ENCODE measurements around the gene PKM. TPM values are rescaled to one million over a fixed set of nuclear protein-coding genes. Genes with fewer than 3 reads are reported as not detected.
A peak's percentile ranks its signal among the peaks of the same experiment; 100 is the strongest.

PKM gene
- total RNA-seq, 2 donors from 2014 or later, result 554 to 783 TPM

DNA sequence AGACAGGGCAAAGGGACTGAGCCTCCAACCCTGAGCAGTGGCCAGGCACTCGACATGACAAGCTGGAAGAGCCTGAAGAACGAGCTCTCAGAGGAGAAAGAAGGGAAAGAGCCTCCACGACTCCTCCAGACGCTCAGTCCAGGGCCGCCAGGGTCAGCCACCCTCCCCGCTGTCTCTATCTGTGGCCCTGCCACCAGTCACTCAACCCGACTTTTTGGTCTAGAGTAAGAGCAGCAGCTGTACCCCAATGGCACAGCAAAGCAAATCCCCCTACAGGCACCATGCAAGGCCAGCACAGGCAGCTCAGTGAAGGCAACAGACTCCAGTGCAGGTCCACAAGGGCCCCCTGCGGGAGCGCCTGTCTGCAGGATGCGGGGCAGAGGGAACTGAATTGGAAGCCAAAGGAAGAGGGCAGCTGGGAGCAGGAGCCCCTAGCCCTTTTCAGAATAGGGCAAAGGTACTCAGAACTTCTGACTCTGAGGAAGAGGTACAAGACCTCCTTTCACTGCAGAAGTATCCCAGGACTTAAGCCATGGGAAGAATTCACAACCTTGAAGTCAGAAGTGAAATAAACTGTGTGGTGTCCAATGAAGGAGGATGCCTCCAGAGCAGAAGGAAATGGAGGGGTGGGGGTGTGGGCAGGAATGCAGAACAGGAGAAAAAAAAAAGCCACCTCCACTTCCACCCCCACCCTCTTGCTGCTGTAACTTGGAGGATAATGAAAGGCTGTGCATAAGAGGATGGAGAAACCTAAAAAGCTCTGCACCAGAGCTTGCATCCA lies 24.9 kb downstream of the PKM start:
- intact Hi-C loops (cut with DNase I), result loop anchor here in 1 of 2 donors (10.0 kb wide), 1 partner anchor 59 kb away; no protein-coding TSS in a partner anchor
- DNase-seq (ENCODE audit: low spot score), result no peak

DNA sequence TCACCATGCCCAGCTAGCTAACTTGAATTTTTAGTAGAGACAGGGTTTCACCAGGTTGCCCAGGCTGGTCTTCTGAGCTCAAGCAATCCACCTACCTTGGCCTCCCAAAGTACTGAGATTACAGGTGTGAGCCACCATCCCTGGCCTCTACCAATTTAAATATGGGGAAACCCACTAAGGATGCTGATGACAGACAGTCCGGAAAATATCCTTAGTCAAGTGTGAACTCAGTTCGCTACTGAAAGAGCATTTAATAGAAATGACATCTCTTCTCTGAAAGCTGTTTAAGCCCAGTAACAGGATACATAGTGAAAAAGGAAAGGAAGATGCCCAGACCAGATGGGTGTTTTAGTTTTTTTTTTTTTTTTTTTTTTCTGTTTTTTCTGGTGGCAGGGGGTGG lies 25.7 kb downstream of the PKM start:
- DNase-seq (ENCODE audit: low spot score), result no peak
- intact Hi-C loops (cut with DNase I), result loop anchor here in 1 of 2 donors (10.0 kb wide), 1 partner anchor 60 kb away; no protein-coding TSS in a partner anchor

DNA sequence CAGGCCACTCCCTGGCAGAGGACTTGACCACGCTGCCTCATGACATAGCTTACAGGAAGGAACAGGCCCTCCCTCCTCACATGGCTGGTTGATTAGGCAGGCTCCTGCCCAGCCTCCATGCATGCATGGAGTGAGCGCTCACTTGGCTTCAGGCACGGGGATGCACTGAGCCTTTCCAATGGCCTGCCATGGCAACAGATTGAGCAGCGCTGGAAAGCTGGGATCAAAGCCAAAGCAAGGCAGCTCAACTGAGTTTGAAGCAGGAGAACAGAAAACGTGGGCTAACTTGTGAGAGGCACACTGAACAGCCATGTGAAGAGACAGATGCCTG lies 27.5 kb downstream of the PKM start:
- DNase-seq (ENCODE audit: low spot score), result no peak
- intact Hi-C loops (cut with DNase I), result loop anchor here in 1 of 2 donors (2.0 to 10.0 kb wide), 2 partner anchors 19 to 61 kb away; no protein-coding TSS in a partner anchor

DNA sequence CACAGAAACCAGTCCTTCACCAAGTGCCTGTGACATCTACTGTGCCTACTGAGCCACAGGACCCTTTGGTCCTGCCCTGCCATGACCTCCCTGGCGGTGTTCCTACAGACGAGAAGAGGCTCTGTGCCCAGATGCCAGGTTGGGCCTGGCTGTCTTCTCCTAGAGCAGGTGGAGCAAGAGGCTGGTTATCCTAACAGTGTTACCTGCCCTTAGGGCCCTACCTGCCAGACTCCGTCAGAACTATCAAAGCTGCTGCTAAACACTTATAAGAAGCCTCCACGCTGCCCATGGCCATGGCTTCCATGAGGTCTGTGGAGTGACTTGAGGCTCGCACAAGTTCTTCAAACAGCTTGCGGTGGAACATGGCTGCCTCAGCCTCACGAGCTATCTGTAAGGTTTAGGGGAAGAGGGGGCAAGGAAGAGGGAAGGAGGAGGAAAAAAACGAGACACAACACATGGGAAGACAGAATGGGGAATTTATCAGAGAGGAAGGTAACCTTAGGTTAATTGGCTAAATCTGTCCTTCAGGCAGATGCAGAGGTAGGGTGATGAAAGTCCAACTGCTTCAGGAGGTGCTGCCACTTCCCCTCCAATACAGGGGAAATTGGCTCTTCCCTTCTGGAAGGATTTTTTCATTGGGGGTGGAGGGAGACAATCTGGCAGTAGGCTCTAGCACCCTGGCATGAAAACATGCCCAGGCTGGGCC lies 28.0 kb downstream of the PKM start:
- intact Hi-C loops (cut with DNase I), result loop anchor here in 1 of 2 donors (2.0 to 10.0 kb wide), 2 partner anchors 20 to 62 kb away; no protein-coding TSS in a partner anchor
- no peak for DNase-seq (ENCODE audit: low spot score)

DNA sequence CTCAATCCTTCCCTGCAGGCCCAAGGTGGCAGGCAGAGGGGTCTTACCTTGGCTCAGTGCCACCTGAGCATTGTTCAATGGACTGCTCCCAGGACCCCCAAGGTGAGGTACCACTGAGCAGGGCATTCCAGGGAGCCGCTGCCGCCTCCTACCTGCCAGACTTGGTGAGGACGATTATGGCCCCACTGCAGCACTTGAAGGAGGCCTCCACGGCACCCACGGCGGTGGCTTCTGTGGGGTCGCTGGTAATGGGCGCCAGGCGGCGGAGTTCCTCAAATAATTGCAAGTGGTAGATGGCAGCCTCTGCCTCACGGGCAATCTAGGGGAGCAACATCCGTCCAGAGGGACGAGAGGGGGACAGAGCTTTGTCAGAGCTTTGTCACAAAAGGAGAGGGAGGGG lies 28.7 kb downstream of the PKM start:
- intact Hi-C loops (cut with DNase I), result loop anchor here in 1 of 2 donors (2.0 to 10.0 kb wide), 2 partner anchors 20 to 62 kb away; no protein-coding TSS in a partner anchor

DNA sequence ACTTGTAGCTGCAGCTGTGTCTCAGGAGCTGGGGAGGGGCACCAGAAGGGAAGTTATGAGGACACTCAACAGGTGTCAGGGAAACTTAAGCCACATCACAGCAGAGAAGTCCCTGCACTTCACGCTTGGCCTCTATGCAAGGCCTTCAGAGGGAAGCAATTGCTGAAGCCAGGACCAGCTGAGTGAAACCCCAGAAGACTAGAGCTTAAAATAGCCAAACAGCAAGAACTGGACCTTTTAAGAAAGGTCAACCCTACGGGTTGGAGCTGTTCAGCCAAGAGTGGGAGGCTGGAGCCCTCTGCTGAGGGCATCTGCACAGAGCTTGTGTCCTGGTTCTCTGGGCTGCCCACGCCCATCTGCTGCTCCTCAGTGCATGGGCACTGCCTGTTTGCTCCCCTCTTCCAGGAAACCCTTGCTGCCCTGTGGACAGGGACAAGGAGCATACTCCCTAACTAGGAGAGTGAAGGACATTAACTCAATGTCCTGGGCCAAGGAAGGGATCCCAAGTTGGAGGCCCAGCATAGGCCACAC lies 29.5 kb downstream of the PKM start:
- intact Hi-C loops (cut with DNase I), result loop anchor here in 1 of 2 donors (10.0 kb wide), 1 partner anchor 63 kb away; no protein-coding TSS in a partner anchor
- no peak for DNase-seq (ENCODE audit: low spot score)

More for the DNA sequence above, 28.7 kb downstream of the PKM start:
- DNase-seq (ENCODE audit: low spot score), result no peak

DNA sequence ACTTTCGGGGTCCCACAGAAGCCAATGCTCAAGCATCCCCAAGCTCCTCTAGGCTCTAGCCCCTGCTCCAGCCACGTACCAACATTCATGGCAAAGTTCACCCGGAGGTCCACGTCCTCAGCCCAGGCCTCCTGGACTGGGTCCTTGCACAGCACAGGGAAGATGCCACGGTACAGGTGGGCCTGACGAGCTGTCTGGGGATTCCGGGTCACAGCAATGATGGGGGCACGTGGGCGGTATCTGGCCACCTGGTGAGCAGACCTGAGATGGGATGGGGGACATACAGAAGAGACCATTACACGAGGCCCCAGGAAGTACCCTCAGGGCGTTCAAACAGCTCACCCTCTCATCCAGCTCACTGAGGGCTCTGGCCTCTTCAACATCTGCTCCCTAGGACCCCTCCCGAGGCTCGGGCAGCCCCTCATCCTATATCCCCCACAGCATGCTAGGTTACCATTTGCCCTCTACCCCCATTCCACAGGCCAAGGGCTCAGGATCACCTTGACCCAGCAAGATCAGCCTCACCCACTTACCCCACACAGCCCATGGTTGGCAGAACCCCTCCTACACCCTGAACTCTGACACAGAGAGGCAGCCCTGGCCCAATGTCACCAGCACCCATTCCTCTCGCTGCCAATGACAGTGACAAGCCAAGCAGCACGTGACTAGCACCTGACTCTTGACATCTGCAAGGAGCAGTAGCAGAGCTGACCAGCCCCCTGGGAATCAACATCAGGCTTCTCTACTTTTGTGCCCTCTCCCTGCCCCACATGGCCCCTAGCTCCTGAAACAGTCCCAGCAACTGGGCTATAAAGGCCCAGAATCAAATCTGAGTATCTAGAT lies 30.4 kb downstream of the PKM start:
- intact Hi-C loops (cut with DNase I), result loop anchor here in 1 of 2 donors (10.0 kb wide), 1 partner anchor 64 kb away; no protein-coding TSS in a partner anchor
- DNase-seq (ENCODE audit: low spot score), result no peak

DNA sequence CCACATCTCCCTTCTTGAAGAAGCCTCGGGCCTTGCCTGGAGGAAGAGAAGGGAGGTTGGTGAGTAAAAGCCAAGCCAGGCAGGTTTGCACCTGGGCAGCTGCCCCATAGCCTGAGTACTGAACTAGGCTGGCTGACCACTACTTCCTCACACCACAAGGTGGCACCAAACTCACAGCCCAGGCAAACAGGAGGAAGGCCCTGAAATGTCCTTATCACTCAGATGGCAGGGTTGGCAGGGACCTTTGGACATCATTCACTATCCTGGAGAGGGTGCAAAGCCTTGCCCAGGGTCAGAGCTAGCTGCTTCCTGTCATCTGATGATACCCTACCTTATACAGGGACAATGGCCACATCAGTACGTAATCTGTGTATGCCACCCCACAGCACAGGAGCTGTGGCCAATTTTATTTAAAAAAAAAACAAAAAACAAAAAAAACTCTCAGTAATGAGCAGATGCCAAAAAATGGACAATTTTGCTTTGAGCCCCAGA lies 31.2 kb downstream of the PKM start:
- peak; percentile 89 for DNase-seq (ENCODE audit: low spot score)
- intact Hi-C loops (cut with DNase I), result loop anchor here in 1 of 2 donors (10.0 kb wide), 1 partner anchor 65 kb away; no protein-coding TSS in a partner anchor

DNA sequence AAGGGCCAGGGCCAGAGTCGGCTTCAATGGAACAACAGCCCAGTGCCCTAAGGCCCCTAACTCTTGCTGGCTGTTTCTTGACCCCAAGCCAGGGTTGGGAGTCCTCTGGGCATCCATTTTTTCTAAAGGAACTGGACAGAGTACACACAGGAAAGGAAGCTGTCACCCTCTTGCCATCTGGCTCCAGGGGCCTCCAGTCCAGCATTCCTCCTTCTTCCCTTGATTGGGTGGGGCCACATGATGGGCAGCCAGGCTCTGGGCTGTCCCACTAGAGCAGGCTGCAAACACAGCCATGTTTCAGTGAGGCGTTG lies 31.8 kb downstream of the PKM start:
- intact Hi-C loops (cut with DNase I), result no loop called here
- DNase-seq (ENCODE audit: low spot score), result no peak

DNA sequence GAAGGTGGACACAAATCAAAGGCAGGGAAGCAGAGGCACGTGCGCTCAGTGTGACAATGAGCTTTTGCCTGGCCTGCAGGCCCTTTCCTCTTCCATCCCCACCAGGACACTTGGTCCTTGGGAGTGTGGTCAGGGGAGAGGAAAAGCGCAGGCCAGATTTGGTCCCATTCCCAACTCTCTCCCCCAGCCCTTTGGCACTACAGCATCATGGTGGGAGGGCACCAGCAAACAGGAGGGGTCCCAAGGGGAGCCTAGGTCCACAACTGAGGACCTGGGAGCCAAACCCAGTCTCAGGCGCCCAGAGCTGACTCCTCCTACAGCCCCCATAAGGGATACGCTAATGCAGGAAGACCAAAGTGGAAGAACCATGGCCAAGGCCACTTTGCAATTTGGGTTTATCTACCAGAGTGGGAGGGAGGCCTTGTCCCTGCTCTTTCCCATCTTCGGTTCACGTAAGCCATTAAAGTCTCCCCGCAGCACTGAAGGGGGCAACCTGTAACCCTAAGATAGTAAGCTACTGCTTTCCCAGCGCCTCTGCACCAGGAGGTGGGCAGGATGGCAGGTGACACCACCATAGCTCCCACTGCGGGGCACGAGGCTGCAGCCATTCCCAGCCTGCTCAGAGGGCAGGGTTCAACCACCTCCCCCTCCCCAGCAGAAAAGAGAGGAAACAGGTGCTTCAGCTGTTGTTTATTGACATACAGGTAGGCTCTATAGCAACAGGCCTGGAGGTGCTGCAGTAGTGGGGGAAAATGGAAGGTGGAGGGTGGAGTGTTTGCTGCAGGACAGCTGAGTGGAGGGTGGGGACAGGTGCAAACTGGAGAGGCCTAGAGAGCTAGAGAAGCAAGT lies 32.4 kb downstream of the PKM start:
- intact Hi-C loops (cut with DNase I), result no loop called here
- DNase-seq (ENCODE audit: low spot score), result no peak

DNA sequence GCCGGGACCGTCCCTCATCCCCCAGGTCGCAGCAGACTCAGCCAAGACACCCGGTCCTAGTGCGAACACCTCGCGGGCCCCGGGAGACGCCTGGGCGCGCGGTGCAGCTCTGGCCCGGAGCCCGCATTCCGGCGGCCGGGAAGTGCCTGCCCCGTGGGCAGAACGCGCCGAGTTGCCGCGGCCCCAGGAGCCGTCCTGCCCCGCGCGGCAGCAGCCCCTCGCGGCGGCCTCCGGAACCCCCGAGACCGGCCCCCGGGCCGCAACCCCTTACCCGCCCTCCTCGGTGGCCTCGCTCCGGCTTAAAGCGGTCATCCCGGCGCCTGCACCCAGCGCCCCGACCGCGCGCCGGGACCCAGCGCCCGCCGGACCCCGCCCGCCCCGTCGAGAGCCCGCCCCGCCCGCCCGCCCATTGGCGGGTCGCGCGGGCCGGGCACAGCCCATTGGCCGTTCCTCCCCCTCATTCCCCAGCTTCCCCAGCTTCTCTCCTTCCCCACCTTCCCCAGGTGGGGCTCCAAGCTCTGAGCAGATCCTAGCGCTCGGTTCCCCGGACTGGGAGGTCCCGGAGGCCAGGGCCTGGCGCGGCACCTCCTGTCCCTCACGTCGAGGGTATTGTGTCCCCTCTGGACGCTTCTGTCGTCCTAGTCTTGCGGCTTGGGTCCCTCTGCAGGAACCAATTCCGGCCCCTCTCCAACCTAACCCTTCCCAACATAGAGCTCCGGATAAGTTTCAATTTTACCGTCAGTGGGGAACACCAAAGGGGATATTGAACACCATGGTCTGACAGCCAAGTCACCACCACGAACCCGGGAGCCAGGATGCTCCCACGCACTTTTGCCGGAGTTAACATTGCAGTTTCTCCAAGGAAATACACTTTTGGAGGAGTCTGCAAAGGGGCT lies 33.3 kb downstream of the PKM start, which contains the start of gene GRAMD2A:
Gene GRAMD2A (minus strand): TSS at position 328 of the 896 bp plus-strand sequence.
- intact Hi-C loops (cut with DNase I), result no loop called here
- no peak for DNase-seq (ENCODE audit: low spot score)

DNA sequence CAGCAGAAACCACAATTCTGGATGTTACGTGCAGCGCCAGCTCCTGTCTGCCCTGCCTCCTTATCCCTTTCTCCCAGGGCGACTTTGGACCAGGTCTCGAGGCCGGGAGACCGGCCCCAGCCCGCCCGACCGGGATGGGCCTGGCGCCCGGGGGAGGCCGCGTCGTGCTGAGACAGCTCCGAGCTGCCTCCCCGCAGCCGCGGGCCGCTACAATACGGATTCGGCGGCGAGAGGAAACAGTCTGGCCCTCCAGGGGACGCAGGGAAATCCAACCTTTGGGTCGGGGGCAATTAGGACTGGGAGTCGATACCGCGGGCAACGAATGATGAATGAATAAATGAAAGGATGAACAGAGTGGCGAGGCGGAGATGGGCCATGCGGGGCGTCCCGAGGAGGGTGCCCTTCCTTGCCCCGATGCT lies 33.9 kb downstream of the PKM start:
- DNase-seq (ENCODE audit: low spot score), result no peak
- intact Hi-C loops (cut with DNase I), result no loop called here

DNA sequence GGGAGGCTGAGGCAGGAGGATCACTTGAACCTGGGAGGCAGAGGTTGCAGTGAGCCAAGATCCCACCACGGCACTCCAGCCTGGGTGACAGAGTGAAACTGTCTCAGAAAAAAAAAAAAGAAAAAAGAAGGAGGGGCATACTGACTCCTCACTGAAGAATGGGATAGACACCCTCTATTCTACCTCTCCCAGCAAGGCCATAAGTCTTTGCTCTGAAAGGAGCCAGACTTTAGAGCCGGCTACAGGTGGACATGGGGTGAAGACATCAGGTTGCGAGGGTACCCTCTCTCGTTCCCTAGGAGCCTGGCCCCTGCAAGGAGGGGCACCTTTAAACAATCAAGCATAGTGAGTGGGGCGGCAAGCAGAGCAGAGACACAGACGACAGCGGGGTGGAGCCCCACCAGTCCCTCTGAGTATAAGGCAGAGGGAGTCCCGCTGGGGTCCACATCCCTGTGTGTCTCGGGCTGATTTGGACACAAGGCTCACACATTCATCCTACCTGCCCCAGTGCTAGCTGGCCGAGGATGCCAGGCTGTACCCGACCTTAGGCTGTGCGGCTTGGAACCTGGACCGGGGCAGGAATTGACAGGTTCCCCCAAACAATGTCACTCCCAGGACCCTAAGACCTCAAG lies 34.5 kb downstream of the PKM start:
- DNase-seq (ENCODE audit: low spot score), result no peak
- intact Hi-C loops (cut with DNase I), result no loop called here

DNA sequence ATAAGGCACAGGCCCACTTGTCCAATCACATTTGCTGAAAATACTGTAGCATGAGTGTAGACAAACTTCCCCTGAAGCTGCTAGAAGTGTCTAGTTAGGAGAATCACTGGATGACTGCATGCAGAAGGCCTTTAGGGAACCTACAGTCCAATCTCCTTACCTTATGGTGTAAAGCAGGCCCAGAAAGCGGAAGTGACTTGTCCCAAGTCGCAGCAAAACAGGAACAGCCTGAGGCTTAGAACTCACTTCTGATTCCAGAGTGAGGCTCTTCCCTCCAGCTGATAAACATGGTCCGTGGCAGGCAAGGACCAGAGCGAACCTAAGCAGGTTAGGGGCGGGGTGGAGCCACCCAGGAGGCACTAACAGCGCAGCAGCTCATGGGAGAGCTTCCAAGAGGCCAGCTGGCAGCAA lies 35.9 kb downstream of the PKM start:
- intact Hi-C loops (cut with DNase I), result no loop called here
- no peak for DNase-seq (ENCODE audit: low spot score)

DNA sequence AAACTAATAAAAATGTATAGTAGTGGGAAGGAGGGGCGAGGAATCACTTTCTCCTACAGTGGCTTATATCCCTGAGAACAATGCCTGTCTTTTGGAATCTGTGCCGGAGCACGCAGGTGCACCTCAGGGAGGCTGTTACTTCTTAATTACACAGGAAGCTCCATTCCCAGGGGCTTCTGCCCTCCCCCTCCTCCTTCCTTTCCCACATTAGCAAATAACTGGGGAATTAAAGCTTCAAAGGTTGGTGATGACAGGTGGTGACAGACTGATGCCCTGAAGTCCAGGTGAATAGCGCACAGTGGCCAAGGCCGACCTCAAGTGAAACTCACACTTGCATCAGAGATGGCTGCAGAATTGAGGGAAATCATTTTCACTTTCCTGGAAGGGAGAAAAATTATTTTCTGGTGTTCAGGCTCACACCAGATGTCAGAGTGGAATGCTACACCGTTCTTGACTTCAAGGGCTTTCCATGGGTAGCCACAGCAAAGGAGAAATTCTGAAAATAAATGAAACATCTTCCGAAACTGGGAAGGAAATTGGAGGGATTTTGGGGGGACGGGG lies 37.1 kb downstream of the PKM start:
- intact Hi-C loops (cut with DNase I), result no loop called here
- DNase-seq (ENCODE audit: low spot score), result no peak

DNA sequence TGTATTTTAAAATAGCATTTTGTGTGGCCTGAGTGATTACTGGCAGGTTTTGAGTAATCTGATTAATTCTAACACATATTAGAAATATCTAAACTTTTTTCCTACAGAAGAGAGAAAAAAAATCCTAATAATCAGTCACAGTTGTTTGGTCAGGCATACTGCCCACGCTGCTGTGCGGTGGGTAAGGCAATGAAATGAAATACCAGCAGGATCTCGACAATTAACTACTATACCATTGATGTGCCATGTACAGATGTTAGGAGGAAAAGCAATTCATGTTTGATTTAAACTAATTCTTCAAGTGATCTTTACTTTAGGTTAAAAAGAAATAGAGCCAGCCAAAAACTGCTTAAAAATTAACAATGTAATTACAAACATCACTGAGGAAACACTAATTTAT lies 38.6 kb downstream of the PKM start:
- DNase-seq (ENCODE audit: low spot score), result no peak
- intact Hi-C loops (cut with DNase I), result no loop called here

Measured in posterior vena cava (tissue), 2 donors.